Measurements from ENCODE around the gene SLC8A2.

The SLC8A2 gene

GRCh38 chr19:47430041-47430802, 41.5 kb downstream of the SLC8A2 start:
- ChIA-PET CTCF (no interaction called here), POLR2A (no interaction called here)

GRCh38 chr19:47429140-47429793, 42.4 kb downstream of the SLC8A2 start:
- TF ChIP-seq CTBP1 (IDR thresholded peaks at IDR 0.05; ENCODE audit: borderline replicate concordance) (no peak), SP1 (IDR thresholded peaks at IDR 0.05) (no peak), TARDBP (IDR thresholded peaks at IDR 0.05) (no peak), FOXK2 (IDR thresholded peaks at IDR 0.05) (no peak), SUZ12 (IDR thresholded peaks at IDR 0.05) (no peak), HDGF (IDR thresholded peaks at IDR 0.05; ENCODE audit: borderline replicate concordance) (no peak), ARNT (IDR thresholded peaks at IDR 0.05) (no peak), ZNF384 (IDR thresholded peaks at IDR 0.05) (no peak), FOXM1 (IDR thresholded peaks at IDR 0.05; ENCODE audit: borderline replicate concordance) (no peak), PKNOX1 (IDR thresholded peaks at IDR 0.05) (no peak), L3MBTL2 (conservative IDR thresholded peaks at IDR 0.05) (no peak), LEF1 (IDR thresholded peaks at IDR 0.05; ENCODE audit: borderline replicate concordance) (no peak), NFRKB (IDR thresholded peaks at IDR 0.05) (no peak), FOXA1 (IDR thresholded peaks at IDR 0.05) (no peak)
- ChIA-PET POLR2A (interaction anchor here (0.5 to 1.2 kb wide), 3 partner anchors 314 to 685 kb away, joined by 3 to 4 read pairs (median 3); partner anchors contain the start of gene ZC3H4), CTCF (interaction anchor here (0.9 to 1.9 kb wide), 7 partner anchors 7 to 277 kb away, joined by 3 to 12 read pairs (median 4); partner anchors contain the start of gene DHX34)
- no peak for DNase-seq (ENCODE audit: extremely low spot score)

More at GRCh38 chr19:47430041-47430802, 41.5 kb downstream of the SLC8A2 start:
- no peak for DNase-seq (ENCODE audit: extremely low spot score)
- TF ChIP-seq NFRKB (IDR thresholded peaks at IDR 0.05) (no peak), SUZ12 (IDR thresholded peaks at IDR 0.05) (no peak), LEF1 (IDR thresholded peaks at IDR 0.05; ENCODE audit: borderline replicate concordance) (no peak), FOXM1 (IDR thresholded peaks at IDR 0.05; ENCODE audit: borderline replicate concordance) (no peak), CTBP1 (IDR thresholded peaks at IDR 0.05; ENCODE audit: borderline replicate concordance) (no peak), FOXA1 (IDR thresholded peaks at IDR 0.05) (no peak), TARDBP (IDR thresholded peaks at IDR 0.05) (no peak), PKNOX1 (IDR thresholded peaks at IDR 0.05) (no peak), FOXK2 (IDR thresholded peaks at IDR 0.05) (no peak), SP1 (IDR thresholded peaks at IDR 0.05) (no peak), BHLHE40 (IDR thresholded peaks at IDR 0.05; ENCODE audit: borderline replicate concordance) (no peak), ZNF384 (IDR thresholded peaks at IDR 0.05) (no peak), ARNT (IDR thresholded peaks at IDR 0.05) (no peak), HDGF (IDR thresholded peaks at IDR 0.05; ENCODE audit: borderline replicate concordance) (no peak), ELF4 (IDR thresholded peaks at IDR 0.05) (no peak), L3MBTL2 (conservative IDR thresholded peaks at IDR 0.05) (no peak)

- ChIA-PET POLR2A (interaction anchor here (0.7 to 1.2 kb wide), 6 partner anchors 8 to 315 kb away, joined by 3 to 7 read pairs (median 4); partner anchors contain the start of genes CCDC9, DHX34 and ZC3H4), CTCF (interaction anchor here (0.7 to 1.9 kb wide), 15 partner anchors 8 to 393 kb away, joined by 3 to 12 read pairs (median 4); partner anchors contain the start of genes DHX34 and NAPA)
- peak; percentile 96 for TF ChIP-seq PKNOX1 (IDR thresholded peaks at IDR 0.05)
- TF ChIP-seq ELF4 (IDR thresholded peaks at IDR 0.05): no peak
- peak; percentile 95 for DNase-seq (ENCODE audit: extremely low spot score)
Observed at GRCh38 chr19:47428177-47428894, 43.4 kb downstream of the SLC8A2 start.

GRCh38 chr19:47427241-47428176, 44.2 kb downstream of the SLC8A2 start:
- CTCF ChIA-PET: interaction anchor here (0.7 to 1.9 kb wide), 15 partner anchors 9 to 392 kb away, joined by 3 to 12 read pairs (median 4); partner anchors contain the start of genes DHX34 and NAPA
- TF ChIP-seq SUZ12 (IDR thresholded peaks at IDR 0.05) (no peak), TARDBP (IDR thresholded peaks at IDR 0.05) (no peak), CTBP1 (IDR thresholded peaks at IDR 0.05; ENCODE audit: borderline replicate concordance) (no peak), L3MBTL2 (conservative IDR thresholded peaks at IDR 0.05) (no peak), PKNOX1 (IDR thresholded peaks at IDR 0.05) (no peak), ELF4 (IDR thresholded peaks at IDR 0.05) (no peak), SP1 (IDR thresholded peaks at IDR 0.05) (no peak), FOXK2 (IDR thresholded peaks at IDR 0.05) (no peak), BHLHE40 (IDR thresholded peaks at IDR 0.05; ENCODE audit: borderline replicate concordance) (no peak), NFRKB (IDR thresholded peaks at IDR 0.05) (no peak), FOXA1 (IDR thresholded peaks at IDR 0.05) (no peak), ARNT (IDR thresholded peaks at IDR 0.05) (no peak), HDGF (IDR thresholded peaks at IDR 0.05; ENCODE audit: borderline replicate concordance) (no peak), FOXM1 (IDR thresholded peaks at IDR 0.05; ENCODE audit: borderline replicate concordance) (no peak), ZNF384 (IDR thresholded peaks at IDR 0.05) (no peak), LEF1 (IDR thresholded peaks at IDR 0.05; ENCODE audit: borderline replicate concordance) (no peak)
- POLR2A ChIA-PET: interaction anchor here (0.8 to 1.2 kb wide), 5 partner anchors 9 to 314 kb away, joined by 3 to 7 read pairs (median 3); partner anchors contain the start of genes CCDC9, DHX34 and ZC3H4
- peak; percentile 75 for DNase-seq (ENCODE audit: extremely low spot score)

All from HEK293T (cell line).